Cardiac septum (tissue), 1 donor: Measurements from ENCODE around the gene CCT8L2. TPM values are rescaled to one million over a fixed set of nuclear protein-coding genes. Genes with fewer than 3 reads are reported as not detected.
"Not testable (repeated sequence)": the region's sequence is repeated elsewhere in the genome, so short reads cannot be mapped to it uniquely, and the experiment has no call there.

Experiments used
- DNase-seq: peaks from one replicate; pipeline ENCODE4 v3.0.0-alpha.2; 2020; ENCODE audit warnings: low spot score
- intact Hi-C: fragments of 100-400 bp; cut with DNase I; formaldehyde crosslinking; loops from one replicate; pipeline ENCODE4 v1.14.0; 2022
- total RNA-seq: library from RNA; stranded (reverse); fragmentation: NEBNext Ultra II Directional; extraction: Animal tissue kit (Norgen Biotek cat#: 25700); gene quantifications from one replicate; pipeline ENCODE4 v1.2.1, GENCODE V29; 2021
- donor health status: DM: no; HTN: no; CAD: no.

Gene CCT8L2
- total RNA-seq, 1 donor from 2014 or later = not detected

DNA sequence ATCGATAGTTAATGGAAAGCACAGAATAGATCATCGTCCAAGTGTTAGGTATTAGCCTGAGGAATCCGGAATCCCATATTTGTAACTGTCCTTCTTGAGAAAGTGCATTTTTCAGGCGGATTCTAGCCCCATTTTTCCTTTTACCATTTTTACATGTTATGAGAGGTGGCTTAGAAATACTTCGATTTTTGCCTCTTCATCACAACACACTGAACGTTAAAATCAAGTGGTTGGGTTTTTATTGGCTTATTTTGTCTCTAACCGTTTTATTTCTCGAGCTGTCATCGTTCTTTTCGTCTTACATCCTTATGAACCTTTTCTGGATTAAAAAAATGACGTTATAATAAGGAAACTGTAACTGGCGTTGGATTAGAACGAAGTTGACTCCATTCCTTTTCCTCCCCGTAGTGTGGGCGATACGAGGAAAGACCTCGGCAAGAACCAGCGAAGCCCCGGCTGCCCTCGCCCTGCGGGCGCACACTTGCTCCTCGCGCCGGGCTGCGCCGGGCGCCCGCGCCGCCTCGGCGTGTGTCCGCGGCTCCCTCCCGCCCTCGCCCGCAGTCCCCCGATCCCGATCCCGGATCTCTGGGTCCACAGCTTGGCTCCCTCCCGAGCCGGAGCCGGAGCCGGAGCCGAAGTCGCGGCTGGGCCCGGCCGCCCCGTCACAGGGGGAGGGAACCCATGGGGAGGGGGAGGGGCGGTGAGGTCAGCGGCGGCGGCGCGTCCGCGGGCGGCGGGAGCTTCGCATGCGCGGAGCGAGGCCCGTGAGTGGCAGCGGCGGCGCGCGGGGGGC lies 8.2 kb upstream of the CCT8L2 start:
- DNase-seq = peak; percentile 85
- intact Hi-C loops = not testable (repeated sequence)

DNA sequence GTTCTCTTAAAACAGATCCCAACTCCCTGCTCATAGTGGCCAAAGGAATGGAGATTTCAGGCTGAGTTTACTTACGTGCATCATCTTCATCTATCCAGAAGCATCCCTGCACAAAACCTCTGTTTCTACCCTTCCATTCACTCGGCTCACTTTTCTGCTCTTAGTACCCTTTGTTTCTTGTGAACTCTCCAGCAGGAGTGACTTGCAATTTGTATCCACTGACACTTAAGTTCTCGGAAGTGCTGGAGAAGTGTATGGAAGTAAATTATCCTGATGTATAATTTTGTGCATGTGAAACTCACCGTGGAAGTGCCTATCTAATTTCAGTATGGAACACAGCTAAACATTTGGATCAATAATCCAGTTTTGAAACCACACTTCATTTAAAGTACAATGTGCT lies 7.0 kb upstream of the CCT8L2 start:
- DNase-seq, intact Hi-C loops: not testable (repeated sequence)

DNA sequence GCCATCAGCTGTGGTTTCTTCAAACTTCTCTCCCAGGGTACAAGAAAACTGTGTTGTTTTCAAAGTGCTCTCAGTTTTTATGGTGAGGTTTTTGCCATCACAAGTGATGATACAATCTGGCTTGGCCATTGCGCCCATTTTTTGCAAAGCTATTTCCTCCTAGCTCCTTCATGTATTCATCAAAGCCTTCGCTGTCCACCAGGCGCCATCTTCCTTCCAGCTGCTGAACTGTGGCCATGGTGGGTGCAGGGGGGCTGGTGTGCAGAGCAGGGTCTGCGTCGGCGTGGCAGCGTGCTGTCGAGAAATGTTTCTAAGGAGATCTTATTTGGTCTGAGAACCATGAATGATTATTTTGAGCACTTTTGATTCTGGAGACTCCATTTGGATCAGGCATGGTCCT lies 2.6 kb upstream of the CCT8L2 start:
- intact Hi-C loops = not testable (repeated sequence)

DNA sequence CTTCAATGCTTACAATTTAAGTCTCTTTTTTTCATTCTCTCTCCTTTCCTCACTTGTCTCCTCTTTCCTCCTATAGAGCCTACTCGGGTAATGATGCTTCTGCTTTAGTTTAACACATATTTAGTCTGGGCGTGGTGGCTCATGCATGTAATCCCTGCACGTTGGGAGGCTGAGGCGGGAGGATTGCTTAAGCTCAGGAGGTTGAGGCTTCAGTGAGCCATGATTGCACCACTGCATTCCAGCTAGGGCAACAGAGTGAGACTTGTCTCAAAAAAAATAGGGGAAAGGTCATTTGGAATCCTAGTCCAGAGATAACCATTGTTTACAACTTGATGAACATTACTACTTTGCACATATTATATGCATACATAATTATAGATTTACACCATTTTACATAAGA lies 1.4 kb upstream of the CCT8L2 start:
- intact Hi-C loops = no loop called here

More for the DNA sequence above, 2.6 kb upstream of the CCT8L2 start:
- DNase-seq = not testable (repeated sequence)

DNA sequence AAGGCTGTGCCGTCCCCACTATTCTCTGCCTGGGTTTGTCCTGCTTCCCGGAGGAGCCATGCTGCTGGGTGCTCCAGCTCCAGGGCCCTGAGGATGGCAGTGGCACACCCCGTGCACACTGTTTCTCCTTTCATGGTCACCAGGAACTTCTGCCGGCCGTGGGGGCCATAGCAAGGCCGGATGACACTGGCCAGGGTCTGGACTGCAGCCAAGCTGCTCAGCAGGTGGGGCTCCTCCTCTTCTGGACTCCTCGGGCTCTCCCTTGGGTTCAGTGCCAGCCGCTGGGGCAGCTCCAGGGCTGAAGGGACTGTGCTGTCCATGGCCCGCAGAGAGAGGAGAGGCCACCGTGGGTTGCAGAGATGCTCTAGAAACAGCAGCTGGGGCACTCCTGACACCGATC lies 379 bp downstream of the CCT8L2 start:
- DNase-seq, intact Hi-C loops: not testable (repeated sequence)

More for the DNA sequence above, 1.4 kb upstream of the CCT8L2 start:
- no peak for DNase-seq

DNA sequence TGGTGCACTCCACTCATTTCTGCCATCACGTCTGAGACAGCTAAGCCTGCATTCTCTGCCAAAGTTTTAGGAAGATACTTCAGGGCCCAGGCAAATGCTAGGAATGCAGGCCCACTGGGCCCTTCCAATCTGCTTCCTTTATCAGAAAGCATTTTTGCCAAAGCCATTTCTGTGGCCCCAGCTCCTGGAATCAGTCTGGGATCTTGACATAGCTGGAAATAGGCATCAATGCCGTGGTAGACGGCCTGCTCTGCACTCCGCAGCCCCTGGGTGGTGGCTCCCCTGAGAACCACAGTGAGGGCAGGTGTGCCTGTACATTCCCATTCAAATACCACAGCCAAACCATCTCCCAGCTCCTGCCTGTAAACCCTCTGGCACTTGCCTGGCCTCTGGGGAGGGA lies 1.5 kb downstream of the CCT8L2 start:
- intact Hi-C loops, DNase-seq: not testable (repeated sequence)

DNA sequence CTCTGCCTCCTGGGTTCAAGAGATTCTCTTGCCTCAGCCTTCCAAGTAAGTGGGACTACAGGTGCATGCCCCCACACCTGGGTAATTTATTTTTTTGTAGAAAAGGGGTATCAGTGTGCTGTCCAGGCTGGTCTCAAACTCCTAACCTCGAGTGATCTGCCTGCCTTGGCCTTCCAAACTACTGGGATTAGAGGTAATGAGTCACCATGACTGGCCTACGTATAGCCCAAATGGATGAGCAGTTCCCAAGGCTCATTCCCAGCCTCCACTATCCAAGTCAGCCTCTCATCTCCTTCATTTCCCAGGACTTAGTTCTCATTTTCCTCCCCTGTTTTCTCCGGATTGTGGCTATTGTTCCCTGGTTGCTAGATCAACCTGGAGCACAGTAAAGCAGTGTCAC lies 5.6 kb downstream of the CCT8L2 start:
- intact Hi-C loops = no loop called here
- DNase-seq = no peak

DNA sequence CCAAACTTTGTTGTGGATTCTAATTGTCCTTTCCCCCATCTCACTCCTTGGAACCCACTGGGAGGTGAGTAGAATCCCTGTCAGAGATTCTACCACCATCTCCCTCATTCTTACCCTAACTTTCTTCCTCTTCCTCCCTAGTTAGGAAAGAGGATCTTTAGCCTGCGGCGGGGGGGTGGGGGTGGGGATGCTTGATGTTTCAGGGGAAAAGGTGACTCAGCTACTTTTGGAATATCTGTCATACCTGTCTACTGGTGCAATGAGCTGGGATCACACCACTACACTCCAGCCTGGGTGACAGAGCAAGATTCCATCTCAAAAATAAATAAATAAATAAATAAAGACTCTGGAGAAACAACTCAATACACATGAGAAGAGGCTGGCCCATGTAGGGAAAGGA lies 6.4 kb downstream of the CCT8L2 start:
- DNase-seq = no peak
- intact Hi-C loops = no loop called here

DNA sequence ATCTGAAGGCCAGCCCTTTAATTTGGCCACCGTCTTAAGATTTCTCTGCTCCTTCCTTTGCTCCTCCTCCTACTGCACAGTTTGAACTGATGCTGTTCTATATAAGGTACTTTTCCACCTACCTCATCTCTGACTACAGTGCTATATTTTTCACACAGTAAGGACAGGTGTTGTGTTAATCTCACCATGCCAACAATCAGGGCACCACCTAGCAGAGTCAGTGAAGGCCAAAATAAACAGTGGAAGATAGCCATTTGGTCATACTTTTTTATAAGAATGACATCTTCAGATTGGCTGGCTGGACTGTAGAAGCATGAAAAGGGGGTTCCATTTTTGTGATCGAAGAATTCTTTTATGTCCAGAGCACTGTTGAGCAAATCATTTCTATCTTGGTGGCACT lies 11.7 kb downstream of the CCT8L2 start:
- intact Hi-C loops, DNase-seq: not testable (repeated sequence)

DNA sequence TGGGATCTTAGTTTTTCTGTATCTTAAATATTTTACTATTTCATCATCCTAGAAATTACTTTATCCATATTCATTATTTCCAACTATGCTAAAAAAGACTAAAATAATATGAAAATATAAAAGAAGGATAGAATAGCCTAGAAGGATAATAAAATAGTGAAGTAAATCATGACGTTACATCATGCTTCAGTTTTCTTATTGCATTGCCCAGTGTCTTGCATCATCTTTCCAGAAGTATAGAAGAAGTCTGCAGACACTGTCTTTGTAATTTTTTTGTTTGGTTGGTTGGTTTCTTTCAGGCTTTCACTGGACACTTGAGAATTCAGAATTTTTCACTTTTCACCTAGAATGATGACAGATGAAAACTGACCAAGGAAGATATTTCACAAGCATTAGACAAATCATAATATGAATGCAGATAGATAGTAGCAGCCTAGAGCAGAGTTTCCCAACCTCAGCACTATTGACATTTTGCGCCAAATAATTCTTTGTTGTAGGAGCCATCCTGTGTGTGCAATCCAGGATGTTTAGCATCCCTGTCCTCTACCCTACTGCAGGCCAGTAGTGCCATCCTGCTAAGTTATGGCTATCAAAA lies 23.3 kb downstream of the CCT8L2 start:
- intact Hi-C loops = not testable (repeated sequence)

DNA sequence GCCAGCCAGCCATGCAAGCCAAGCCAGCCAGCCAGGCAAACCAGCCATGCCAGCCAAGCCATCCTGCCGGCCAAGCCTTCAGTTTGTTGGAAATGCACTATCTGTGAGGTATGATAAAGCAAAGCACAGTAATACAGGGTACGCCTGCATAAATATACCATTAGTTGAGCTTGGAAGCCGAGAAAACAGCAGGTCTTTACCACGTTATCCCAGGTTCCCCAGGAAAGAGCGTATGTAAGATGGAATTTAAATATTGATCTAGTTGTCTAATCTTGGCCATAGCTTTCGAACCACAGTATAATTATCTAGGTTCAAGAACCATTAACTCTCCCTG lies 24.2 kb downstream of the CCT8L2 start:
- intact Hi-C loops = no loop called here
- DNase-seq = no peak

More for the DNA sequence above, 23.3 kb downstream of the CCT8L2 start:
- not testable (repeated sequence) for DNase-seq

DNA sequence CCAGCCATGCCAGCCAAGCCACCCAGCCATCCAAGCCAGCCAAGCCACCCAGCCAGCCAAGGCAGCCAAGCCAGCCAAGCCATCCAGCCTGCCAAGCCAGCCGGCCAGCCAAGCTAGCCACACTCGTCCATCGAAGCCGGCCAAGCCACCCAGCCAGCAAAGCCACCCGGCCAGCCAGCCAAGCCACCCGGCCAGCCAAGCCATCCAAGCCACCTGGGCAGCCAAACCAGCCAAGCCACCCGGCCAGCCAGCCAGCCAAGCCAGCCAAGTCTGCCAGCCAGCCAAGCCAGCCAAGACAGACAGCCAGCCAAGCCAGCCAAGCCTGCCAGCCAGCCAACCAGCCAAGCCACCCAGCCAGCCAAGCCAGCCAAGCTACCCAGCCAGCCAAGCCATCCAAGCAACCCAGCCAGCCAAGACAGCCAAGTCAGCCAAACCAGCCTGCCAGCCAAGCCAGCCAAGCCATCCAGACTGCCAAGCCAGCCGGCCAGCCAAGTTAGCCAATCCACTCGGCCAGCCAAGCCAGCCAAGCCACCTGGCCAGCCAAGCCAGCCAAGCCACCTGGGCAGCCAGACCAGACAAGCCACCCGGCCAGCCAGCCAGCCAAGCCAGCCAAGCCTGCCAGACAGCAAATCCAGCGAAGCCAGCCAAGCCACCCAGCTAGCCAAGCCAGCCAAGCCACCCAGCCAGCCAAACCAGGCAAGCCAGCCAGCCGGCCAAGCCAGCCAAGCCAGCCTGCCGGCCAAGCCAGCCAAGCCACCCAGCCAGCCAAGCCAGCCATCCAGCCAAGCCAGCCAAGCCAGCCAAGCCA lies 24.8 kb downstream of the CCT8L2 start:
- intact Hi-C loops, DNase-seq: not testable (repeated sequence)

DNA sequence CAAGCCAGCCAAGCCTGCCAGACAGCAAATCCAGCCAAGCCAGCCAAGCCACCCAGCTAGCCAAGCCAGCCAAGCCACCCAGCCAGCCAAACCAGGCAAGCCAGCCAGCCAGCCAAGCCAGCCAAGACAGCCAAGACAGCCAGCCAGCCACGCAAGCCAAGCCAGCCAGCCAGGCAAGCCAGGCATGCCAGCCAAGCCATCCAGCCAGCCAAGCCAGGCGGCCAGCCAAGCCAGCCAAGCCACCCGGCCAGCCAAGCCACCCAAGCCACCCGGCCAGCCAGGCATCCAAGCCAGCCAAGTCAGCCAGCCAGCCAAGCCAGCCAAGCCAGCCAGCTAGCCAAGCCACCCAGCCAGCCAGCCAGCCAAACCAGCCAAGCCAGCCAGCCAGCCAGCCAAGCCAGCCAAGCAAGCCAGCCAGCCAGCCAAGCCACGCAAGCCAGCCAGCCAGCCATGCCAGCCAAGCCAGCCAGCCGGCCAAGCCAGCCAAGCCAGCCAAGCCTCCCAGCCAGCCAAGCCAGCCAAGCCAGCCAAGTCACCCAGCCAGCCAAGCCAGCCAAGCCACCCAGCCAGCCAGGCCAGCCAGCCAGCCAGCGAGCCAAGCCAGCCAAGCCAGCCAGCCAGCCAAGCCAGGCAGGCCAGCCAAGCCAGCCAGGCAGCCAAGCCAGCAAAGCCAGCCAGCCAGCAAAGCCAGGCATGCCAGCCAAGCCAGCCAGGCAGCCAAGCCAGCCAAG lies 26.0 kb downstream of the CCT8L2 start:
- DNase-seq, intact Hi-C loops: not testable (repeated sequence)

DNA sequence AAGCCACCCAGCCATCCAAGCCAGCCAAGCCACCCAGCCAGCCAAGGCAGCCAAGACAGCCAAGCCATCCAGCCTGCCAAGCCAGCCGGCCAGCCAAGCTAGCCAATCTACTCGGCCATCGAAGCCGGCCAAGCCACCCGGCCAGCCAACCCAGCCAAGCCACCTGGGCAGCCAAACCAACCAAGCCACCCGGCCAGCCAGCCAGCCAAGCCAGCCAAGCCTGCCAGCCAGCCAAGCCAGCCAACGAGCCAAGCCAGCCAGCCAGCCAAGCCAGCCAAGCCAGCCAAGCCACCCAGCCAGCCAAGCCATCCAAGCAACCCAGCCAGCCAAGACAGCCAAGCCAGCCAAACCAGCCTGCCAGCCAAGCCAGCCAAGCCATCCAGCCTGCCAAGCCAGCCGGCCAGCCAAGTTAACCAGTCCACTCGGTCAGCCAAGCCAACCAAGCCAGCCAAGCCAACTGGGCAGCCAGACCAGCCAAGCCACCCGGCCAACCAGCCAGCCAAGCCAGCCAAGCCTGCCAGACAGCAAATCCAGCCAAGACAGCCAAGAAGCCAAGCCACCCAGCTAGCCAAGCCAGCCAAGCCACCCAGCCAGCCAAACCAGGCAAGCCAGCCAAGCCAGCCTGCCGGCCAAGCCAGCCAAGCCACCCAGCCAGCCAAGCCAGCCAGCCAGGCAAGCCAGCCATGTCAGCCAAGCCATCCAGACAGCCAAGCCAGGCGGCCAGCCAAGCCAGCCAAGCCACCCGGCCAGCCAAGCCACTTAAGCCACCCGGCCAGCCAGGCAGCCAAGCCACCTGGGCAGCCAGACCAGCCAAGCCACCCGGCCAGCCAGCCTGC lies 26.8 kb downstream of the CCT8L2 start:
- not testable (repeated sequence) for DNase-seq

DNA sequence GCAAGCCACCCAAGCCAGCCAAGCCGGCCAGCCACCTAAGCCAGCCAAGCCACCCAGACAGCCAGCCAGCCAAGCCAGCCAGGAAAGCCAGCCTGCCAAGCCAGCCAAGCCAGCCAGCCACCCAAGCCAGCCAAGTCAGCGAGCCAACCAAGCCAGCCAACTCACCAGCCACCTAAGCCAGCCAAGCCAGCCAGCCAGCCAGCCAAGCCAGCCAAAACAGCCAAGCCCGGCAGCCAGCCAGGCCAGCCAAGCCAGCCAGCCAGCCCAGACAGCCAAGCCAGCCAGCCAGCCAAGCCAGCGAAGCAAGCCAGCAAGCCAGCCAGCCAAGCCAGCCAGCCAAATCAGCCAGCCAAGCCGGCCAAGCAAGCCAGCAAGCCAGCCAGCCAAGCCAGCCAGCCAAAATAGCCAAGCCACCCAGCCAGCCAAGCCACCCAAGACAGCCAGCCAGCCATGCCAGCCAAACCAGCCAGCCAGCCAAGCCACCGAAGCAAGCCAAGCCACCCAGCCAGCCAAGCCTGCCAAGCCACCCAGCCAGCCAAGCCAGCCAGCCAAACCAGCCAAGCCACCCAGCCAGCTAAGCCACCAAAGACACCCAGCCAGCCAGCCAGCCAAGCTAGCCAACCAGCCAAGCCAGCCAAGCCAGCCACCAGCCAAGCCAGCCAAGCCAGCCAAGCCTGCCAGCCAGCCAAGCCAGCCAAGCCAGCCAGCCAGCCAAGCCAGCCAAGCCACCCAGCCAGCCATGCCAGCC lies 27.6 kb downstream of the CCT8L2 start:
- intact Hi-C loops, DNase-seq: not testable (repeated sequence)

More for the DNA sequence above, 26.8 kb downstream of the CCT8L2 start:
- intact Hi-C loops = not testable (repeated sequence)

DNA sequence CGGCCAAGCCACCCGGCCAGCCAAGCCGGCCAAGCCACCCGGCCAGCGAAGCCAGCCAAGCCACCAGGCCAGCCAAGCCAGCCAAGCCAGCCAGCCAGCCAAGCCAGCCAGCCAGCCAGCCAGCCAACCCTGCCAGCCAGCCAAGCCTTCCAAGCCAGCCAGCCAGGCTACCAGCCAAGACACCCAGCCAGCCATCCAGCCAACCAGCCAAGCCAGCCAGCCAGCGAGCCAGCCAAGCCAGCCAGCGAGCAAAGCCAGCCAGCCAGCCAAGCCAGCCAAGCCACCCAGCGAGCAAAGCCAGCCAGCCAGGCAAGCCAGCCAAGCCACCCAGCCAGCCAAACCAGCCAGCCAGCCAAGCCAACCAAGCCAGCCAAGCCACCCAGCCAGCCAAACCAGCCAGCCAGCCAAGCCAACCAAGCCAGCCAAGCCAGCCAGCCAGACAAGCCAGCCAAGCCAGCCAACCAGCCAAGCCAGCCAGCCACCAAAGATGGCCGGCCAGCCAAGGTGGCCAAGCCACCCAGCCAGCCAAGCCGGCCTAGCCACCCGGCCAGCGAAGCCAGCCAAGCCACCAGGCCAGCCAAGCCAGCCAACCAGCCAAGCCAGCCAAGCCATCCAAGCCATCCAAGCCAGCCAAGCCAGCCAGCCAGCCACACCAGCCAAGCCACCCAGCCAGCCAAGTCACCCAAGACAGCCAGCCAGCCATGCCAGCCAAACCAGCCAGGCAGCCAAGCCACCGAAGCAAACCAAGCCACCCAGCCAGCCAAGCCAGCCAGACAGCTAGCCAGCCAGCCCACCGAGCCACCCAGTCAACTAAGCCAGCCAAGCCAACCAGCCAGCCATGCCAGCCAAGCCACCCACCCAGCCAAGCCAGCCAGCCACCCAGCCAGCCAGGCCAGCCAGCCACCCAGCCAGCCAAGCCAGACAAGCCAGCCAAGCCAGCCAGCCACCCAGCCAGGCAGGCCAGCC lies 28.8 kb downstream of the CCT8L2 start:
- intact Hi-C loops = no loop called here
- DNase-seq = no peak
